Measurements from ENCODE around the gene KCNC1. TPM values are rescaled to one million over a fixed set of nuclear protein-coding genes. Genes with fewer than 3 reads are reported as not detected.

The KCNC1 gene
- total RNA-seq, 1 experiment from 2014 or later = 0.20 TPM

DNA sequence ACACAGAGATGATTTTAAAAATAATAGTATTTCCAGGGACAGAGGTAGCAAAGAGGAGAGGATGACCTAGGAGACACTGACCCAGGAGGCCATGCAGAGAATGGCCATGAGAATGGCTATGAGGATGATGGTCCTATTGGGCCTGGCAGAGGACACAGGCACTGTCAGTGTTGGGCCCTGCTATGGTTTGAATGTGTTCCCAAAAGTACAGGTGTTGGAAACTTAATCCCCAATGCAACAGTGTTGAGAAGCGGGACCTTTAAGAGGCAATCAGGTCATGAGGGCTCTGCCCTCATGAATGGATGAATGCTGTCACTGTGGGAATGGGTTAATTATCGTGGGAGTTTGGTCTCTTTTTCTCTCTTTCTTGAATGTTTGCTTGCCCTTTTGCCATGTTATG lies 61.6 kb downstream of the KCNC1 start:
- Mint-ChIP-seq H3K4me3 (no peak overlapping the region), H3K36me3 (no peaks in the 10 kb centered on the region; the same call in 1 of the 2 replicates), H3K27ac (no peak overlapping the region), H3K9me3 (peaks cover 9% of the 10 kb centered on the region), H3K27me3 (ENCODE audit: low read depth) (no peaks in the 10 kb centered on the region; the same call in 1 of the 2 replicates), H3K4me1 (peaks cover 1% of the 10 kb centered on the region)
- ATAC-seq (no peak), DNase-seq (ENCODE audit: low spot score) (no peak)
- TF ChIP-seq CREM (CRISPR knock-in tag; IDR thresholded peaks at IDR 0.05) (no peak), CREB1 (CRISPR knock-in tag; IDR thresholded peaks at IDR 0.05) (no peak), ELF4 (CRISPR knock-in tag; IDR thresholded peaks at IDR 0.05; ENCODE audit: low read depth) (no peak), OVOL2 (CRISPR knock-in tag; IDR thresholded peaks at IDR 0.05; ENCODE audit: borderline replicate concordance) (no peak), NFATC4 (CRISPR knock-in tag; IDR thresholded peaks at IDR 0.05) (no peak), EMX1 (CRISPR knock-in tag; IDR thresholded peaks at IDR 0.05) (no peak), NR2C2 (CRISPR knock-in tag; IDR thresholded peaks at IDR 0.05) (no peak), SMAD3 (CRISPR knock-in tag; IDR thresholded peaks at IDR 0.05; ENCODE audit: borderline replicate concordance) (no peak), ZNF263 (CRISPR knock-in tag; IDR thresholded peaks at IDR 0.05; ENCODE audit: low read depth) (no peak), SOX15 (CRISPR knock-in tag; IDR thresholded peaks at IDR 0.05) (no peak), IRF2 (CRISPR knock-in tag; IDR thresholded peaks at IDR 0.05; ENCODE audit: borderline replicate concordance, low read depth) (no peak)
- TF ChIP-seq, protein P1, sequence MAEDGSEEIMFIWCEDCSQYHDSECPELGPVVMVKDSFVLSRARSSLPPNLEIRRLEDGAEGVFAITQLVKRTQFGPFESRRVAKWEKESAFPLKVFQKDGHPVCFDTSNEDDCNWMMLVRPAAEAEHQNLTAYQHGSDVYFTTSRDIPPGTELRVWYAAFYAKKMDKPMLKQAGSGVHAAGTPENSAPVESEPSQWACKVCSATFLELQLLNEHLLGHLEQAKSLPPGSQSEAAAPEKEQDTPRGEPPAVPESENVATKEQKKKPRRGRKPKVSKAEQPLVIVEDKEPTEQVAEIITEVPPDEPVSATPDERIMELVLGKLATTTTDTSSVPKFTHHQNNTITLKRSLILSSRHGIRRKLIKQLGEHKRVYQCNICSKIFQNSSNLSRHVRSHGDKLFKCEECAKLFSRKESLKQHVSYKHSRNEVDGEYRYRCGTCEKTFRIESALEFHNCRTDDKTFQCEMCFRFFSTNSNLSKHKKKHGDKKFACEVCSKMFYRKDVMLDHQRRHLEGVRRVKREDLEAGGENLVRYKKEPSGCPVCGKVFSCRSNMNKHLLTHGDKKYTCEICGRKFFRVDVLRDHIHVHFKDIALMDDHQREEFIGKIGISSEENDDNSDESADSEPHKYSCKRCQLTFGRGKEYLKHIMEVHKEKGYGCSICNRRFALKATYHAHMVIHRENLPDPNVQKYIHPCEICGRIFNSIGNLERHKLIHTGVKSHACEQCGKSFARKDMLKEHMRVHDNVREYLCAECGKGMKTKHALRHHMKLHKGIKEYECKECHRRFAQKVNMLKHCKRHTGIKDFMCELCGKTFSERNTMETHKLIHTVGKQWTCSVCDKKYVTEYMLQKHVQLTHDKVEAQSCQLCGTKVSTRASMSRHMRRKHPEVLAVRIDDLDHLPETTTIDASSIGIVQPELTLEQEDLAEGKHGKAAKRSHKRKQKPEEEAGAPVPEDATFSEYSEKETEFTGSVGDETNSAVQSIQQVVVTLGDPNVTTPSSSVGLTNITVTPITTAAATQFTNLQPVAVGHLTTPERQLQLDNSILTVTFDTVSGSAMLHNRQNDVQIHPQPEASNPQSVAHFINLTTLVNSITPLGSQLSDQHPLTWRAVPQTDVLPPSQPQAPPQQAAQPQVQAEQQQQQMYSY (CRISPR knock-in tag; IDR thresholded peaks at IDR 0.05) = no peak
- TF ChIP-seq, protein P2, sequence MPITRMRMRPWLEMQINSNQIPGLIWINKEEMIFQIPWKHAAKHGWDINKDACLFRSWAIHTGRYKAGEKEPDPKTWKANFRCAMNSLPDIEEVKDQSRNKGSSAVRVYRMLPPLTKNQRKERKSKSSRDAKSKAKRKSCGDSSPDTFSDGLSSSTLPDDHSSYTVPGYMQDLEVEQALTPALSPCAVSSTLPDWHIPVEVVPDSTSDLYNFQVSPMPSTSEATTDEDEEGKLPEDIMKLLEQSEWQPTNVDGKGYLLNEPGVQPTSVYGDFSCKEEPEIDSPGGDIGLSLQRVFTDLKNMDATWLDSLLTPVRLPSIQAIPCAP (CRISPR knock-in tag; IDR thresholded peaks at IDR 0.05) = no peak
- TF ChIP-seq, protein P3, sequence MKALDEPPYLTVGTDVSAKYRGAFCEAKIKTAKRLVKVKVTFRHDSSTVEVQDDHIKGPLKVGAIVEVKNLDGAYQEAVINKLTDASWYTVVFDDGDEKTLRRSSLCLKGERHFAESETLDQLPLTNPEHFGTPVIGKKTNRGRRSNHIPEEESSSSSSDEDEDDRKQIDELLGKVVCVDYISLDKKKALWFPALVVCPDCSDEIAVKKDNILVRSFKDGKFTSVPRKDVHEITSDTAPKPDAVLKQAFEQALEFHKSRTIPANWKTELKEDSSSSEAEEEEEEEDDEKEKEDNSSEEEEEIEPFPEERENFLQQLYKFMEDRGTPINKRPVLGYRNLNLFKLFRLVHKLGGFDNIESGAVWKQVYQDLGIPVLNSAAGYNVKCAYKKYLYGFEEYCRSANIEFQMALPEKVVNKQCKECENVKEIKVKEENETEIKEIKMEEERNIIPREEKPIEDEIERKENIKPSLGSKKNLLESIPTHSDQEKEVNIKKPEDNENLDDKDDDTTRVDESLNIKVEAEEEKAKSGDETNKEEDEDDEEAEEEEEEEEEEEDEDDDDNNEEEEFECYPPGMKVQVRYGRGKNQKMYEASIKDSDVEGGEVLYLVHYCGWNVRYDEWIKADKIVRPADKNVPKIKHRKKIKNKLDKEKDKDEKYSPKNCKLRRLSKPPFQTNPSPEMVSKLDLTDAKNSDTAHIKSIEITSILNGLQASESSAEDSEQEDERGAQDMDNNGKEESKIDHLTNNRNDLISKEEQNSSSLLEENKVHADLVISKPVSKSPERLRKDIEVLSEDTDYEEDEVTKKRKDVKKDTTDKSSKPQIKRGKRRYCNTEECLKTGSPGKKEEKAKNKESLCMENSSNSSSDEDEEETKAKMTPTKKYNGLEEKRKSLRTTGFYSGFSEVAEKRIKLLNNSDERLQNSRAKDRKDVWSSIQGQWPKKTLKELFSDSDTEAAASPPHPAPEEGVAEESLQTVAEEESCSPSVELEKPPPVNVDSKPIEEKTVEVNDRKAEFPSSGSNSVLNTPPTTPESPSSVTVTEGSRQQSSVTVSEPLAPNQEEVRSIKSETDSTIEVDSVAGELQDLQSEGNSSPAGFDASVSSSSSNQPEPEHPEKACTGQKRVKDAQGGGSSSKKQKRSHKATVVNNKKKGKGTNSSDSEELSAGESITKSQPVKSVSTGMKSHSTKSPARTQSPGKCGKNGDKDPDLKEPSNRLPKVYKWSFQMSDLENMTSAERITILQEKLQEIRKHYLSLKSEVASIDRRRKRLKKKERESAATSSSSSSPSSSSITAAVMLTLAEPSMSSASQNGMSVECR (CRISPR knock-in tag; IDR thresholded peaks at IDR 0.05; ENCODE audit: borderline replicate concordance) = no peak
- TF ChIP-seq, protein P4, sequence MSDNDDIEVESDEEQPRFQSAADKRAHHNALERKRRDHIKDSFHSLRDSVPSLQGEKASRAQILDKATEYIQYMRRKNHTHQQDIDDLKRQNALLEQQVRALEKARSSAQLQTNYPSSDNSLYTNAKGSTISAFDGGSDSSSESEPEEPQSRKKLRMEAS (CRISPR knock-in tag; IDR thresholded peaks at IDR 0.05) = no peak
- ChIA-PET POLR2A (no interaction called here), CTCF (interaction anchor here (1.0 kb wide), 1 partner anchor 183 kb away, joined by 4 read pairs; no protein-coding TSS in a partner anchor)

DNA sequence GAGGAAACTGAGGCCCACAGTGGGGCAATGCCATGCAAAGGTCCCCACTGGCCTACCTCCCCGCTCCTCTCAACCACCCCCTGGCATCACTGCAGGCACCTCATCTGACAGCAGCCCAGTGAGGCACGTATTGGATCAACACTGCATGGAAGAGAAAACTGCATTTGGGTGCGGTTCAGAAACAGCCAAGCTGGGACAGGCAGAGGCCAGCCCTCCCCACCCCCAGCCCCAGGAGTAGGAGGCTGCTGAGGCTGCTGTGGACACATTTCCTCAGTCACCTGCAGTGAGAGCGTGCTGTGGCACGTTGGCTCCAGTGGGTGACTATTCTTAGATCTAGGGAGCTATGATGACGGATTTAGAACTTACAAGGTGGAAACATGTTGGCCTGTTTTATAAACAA lies 63.7 kb downstream of the KCNC1 start:
- no peaks in the 10 kb centered on the region; the same call in 1 of the 2 replicates for H3K36me3 Mint-ChIP-seq
- ATAC-seq = no peak
- no peak overlapping the region for H3K27ac Mint-ChIP-seq
- H3K4me3 Mint-ChIP-seq = no peak overlapping the region
- ChIA-PET CTCF (no interaction called here), POLR2A (no interaction called here)
- no peak for DNase-seq (ENCODE audit: low spot score)
- no peaks in the 10 kb centered on the region; the same call in 1 of the 2 replicates for H3K27me3 Mint-ChIP-seq (ENCODE audit: low read depth)
- TF ChIP-seq, protein P5, sequence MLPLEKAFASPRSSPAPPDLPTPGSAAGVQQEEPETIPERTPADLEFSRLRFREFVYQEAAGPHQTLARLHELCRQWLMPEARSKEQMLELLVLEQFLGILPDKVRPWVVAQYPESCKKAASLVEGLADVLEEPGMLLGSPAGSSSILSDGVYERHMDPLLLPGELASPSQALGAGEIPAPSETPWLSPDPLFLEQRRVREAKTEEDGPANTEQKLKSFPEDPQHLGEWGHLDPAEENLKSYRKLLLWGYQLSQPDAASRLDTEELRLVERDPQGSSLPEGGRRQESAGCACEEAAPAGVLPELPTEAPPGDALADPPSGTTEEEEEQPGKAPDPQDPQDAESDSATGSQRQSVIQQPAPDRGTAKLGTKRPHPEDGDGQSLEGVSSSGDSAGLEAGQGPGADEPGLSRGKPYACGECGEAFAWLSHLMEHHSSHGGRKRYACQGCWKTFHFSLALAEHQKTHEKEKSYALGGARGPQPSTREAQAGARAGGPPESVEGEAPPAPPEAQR (CRISPR knock-in tag; IDR thresholded peaks at IDR 0.05) = no peak
- no peak for TF ChIP-seq GTF2I (CRISPR knock-in tag; conservative IDR thresholded peaks at IDR 0.05)
- H3K4me1 Mint-ChIP-seq = peaks cover 19% of the 10 kb centered on the region
- H3K9me3 Mint-ChIP-seq = peaks cover 9% of the 10 kb centered on the region
